H1 (cell line): ENCODE data around the gene IL1RAP. TPM values are rescaled to one million over a fixed set of nuclear protein-coding genes. Genes with fewer than 3 reads are reported as not detected.

Source experiments
- CTCF ChIA-PET: fragments of 300-600 bp; sonication (Branson Sonifier 250); formaldehyde crosslinking; loops from one replicate; lab custom pipeline; 2021; ENCODE audit not compliant: partially characterized antibody; lab: Charles Lee
- POLR2A ChIA-PET: fragments of 300-600 bp; sonication (Branson Sonifier 250); formaldehyde crosslinking; loops from one replicate; lab custom pipeline; 2021; ENCODE audit warnings: inconsistent platforms; ENCODE audit not compliant: partially characterized antibody; lab: Charles Lee
- DNase-seq, 2 experiments: peaks; one replicate each; pipeline versions ENCODE4 v3.0.0 to v3.0.0-alpha.2; 2010 to 2022; ENCODE audit warnings: low spot score in 2 of 2, low read depth in 1 of 2, mixed read lengths in 1 of 2
- FAIRE-seq: peaks from 2 replicates; lab custom pipeline; 2011; peaks lifted over from hg19 to GRCh38; lab: Jason Lieb, UNC
- H2AFZ ChIP-seq: 2 replicates; pipeline ENCODE4 v1.8.1; 2012; ENCODE audit warnings: low read length, inconsistent platforms
- H2AK5ac ChIP-seq: 2 replicates; pipeline ENCODE4 v1.6.1; 2013; ENCODE audit warnings: low read depth, low read length
- H2BK120ac ChIP-seq: replicated peaks from 2 replicates; pipeline ENCODE3; 2013; ENCODE audit warnings: low read depth, low read length, inconsistent platforms
- H2BK12ac ChIP-seq: 2 replicates; pipeline ENCODE4 v1.6.1; 2013; ENCODE audit warnings: low read depth, low read length
- H2BK15ac ChIP-seq: 2 replicates; pipeline ENCODE4 v1.6.1; 2013; ENCODE audit warnings: low read length
- H2BK20ac ChIP-seq: 2 replicates; pipeline ENCODE4 v1.6.1; 2013; ENCODE audit warnings: low read length
- H2BK5ac ChIP-seq: 2 replicates; pipeline ENCODE4 v1.6.1; 2013; ENCODE audit warnings: low read depth, low read length
- H3K14ac ChIP-seq: 2 replicates; pipeline ENCODE4 v1.6.1; 2013; ENCODE audit warnings: inconsistent platforms; ENCODE audit not compliant: insufficient read length
- H3K18ac ChIP-seq: 2 replicates; pipeline ENCODE4 v1.6.1; 2013; ENCODE audit warnings: low read length; ENCODE audit errors: extremely low read depth
- H3K23ac ChIP-seq: 2 replicates; pipeline ENCODE4 v1.6.1; 2013; ENCODE audit warnings: inconsistent platforms; ENCODE audit not compliant: insufficient read length
- H3K23me2 ChIP-seq: 2 replicates; pipeline ENCODE4 v1.6.1; 2013; ENCODE audit warnings: low read depth, low read length
- H3K27ac ChIP-seq: 2 replicates; pipeline ENCODE4 v1.6.1; 2011; ENCODE audit warnings: low read depth, low read length, inconsistent platforms
- H3K27me3 ChIP-seq, 4 experiments: replicated peaks in 1 of 4; 1 replicate in 1 of 4; 2 replicates in 3 of 4; pipeline versions ENCODE4 v1.6.1 to v1.8.1; 2011 to 2013; ENCODE audit warnings: low read length in 3 of 4, mild to moderate bottlenecking in 3 of 4, inconsistent platforms in 2 of 4, mixed read lengths in 2 of 4, moderate library complexity in 1 of 4; ENCODE audit not compliant: control insufficient read depth in 3 of 4, insufficient read depth in 3 of 4; ENCODE audit errors: extremely low read depth in 1 of 4
- H3K36me3 ChIP-seq, 4 experiments: 2 replicates each; pipeline versions ENCODE4 v1.6.1 to v1.8.1; 2011 to 2013; ENCODE audit warnings: mild to moderate bottlenecking in 4 of 4, low read length in 3 of 4, moderate library complexity in 2 of 4, control low read depth in 1 of 4, inconsistent platforms in 1 of 4; ENCODE audit not compliant: insufficient read depth in 4 of 4, control insufficient read depth in 2 of 4
- H3K4ac ChIP-seq: replicated peaks from 2 replicates; pipeline ENCODE3; 2013; ENCODE audit warnings: low read length, low read depth, mixed read lengths, inconsistent platforms; ENCODE audit not compliant: insufficient read length
- H3K4me1 ChIP-seq, 4 experiments: replicated peaks in 1 of 4; 1 replicate in 1 of 4; 2 replicates in 3 of 4; pipeline versions ENCODE4 v1.6.1 to v1.8.1; 2011 to 2013; ENCODE audit warnings: low read length in 3 of 4, inconsistent platforms in 2 of 4, mixed read lengths in 1 of 4; ENCODE audit not compliant: insufficient read depth in 4 of 4, control insufficient read depth in 3 of 4
- H3K4me2 ChIP-seq, 2 experiments: 2 replicates each; pipeline versions ENCODE4 v1.6.1 to v1.8.1; 2011 to 2013; ENCODE audit warnings: low read depth in 2 of 2, low read length in 2 of 2, control low read depth in 1 of 2, inconsistent platforms in 1 of 2, mild to moderate bottlenecking in 1 of 2; ENCODE audit not compliant: insufficient read depth in 1 of 2
- H3K4me3 ChIP-seq, 4 experiments: fragments of 200-600, 300-600 bp in 1 of 4; sonication (generic), shearing (Covaris generic), sonication (Bioruptor Twin) in 1 of 4; 2 replicates each; pipeline versions ENCODE4 v1.5.1 to v1.8.1; 2011 to 2016; ENCODE audit warnings: low read length in 4 of 4, low read depth in 3 of 4, control low read depth in 2 of 4, inconsistent platforms in 2 of 4, mild to moderate bottlenecking in 2 of 4, mixed read lengths in 1 of 4, moderate library complexity in 1 of 4; ENCODE audit not compliant: insufficient read depth in 2 of 4; ENCODE audit errors: extremely low read depth in 1 of 4
- H3K56ac ChIP-seq: replicated peaks from 2 replicates; pipeline ENCODE3; 2013; ENCODE audit warnings: low read depth, mild to moderate bottlenecking, mixed read lengths, low read length, inconsistent platforms; ENCODE audit not compliant: insufficient read length
- H3K79me1 ChIP-seq: 2 replicates; pipeline ENCODE4 v1.6.1; 2013; ENCODE audit warnings: low read depth, low read length, control low read depth
- H3K79me2 ChIP-seq, 2 experiments: 2 replicates each; pipeline versions ENCODE4 v1.6.1 to v1.8.1; 2012 to 2013; ENCODE audit warnings: low read length in 2 of 2, mild to moderate bottlenecking in 2 of 2, inconsistent platforms in 1 of 2; ENCODE audit not compliant: insufficient read depth in 2 of 2, control insufficient read depth in 1 of 2
- H3K9ac ChIP-seq, 4 experiments: replicated peaks in 1 of 4; 1 replicate in 1 of 4; 2 replicates in 3 of 4; pipeline versions ENCODE4 v1.6.1 to v1.8.1; 2011 to 2013; ENCODE audit warnings: low read depth in 3 of 4, low read length in 3 of 4, control low read depth in 2 of 4, mild to moderate bottlenecking in 2 of 4, moderate library complexity in 2 of 4, inconsistent platforms in 1 of 4; ENCODE audit errors: extremely low read depth in 1 of 4
- H3K9me3 ChIP-seq, 2 experiments: 2 replicates each; pipeline versions ENCODE4 v1.6.1 to v1.8.1; 2012 to 2013; ENCODE audit warnings: mild to moderate bottlenecking in 2 of 2, moderate library complexity in 2 of 2, control low read depth in 1 of 2, inconsistent platforms in 1 of 2, low read depth in 1 of 2, low read length in 1 of 2, mixed read lengths in 1 of 2; ENCODE audit not compliant: insufficient read depth in 2 of 2
- H4K20me1 ChIP-seq, 2 experiments: replicated peaks in 1 of 2; 2 replicates each; pipeline versions ENCODE3 to v1.8.1; 2011 to 2013; ENCODE audit warnings: inconsistent platforms in 2 of 2, low read length in 2 of 2, mild to moderate bottlenecking in 1 of 2; ENCODE audit not compliant: insufficient read depth in 2 of 2, control insufficient read depth in 1 of 2
- H4K5ac ChIP-seq: 2 replicates; pipeline ENCODE4 v1.6.1; 2013; ENCODE audit warnings: low read length, low read depth, mixed read lengths, inconsistent platforms; ENCODE audit not compliant: insufficient read length
- H4K8ac ChIP-seq: 2 replicates; pipeline ENCODE4 v1.8.0; 2013; ENCODE audit warnings: mild to moderate bottlenecking, moderate library complexity, low read length, inconsistent platforms; ENCODE audit not compliant: insufficient read depth; ENCODE audit errors: extremely low read depth
- H4K91ac ChIP-seq: replicated peaks from 2 replicates; pipeline ENCODE3; 2013; ENCODE audit warnings: low read length, mixed read lengths, inconsistent platforms; ENCODE audit not compliant: insufficient read length
- KDM4A ChIP-seq: IDR thresholded peaks from one replicate; pipeline ENCODE4 v1.7.1; 2012; ENCODE audit warnings: low read depth, mild to moderate bottlenecking, moderate library complexity, low read length, inconsistent platforms; ENCODE audit not compliant: severe bottlenecking
- SIN3A ChIP-seq, 2 experiments: IDR thresholded peaks in 1 of 2; conservative IDR thresholded peaks in 1 of 2; 2 replicates each; pipeline ENCODE4 v1.6.1; 2011 to 2012; ENCODE audit warnings: low read length in 2 of 2, improper control_type of control experiment in 1 of 2, low read depth in 1 of 2, mild to moderate bottlenecking in 1 of 2
- TEAD4 ChIP-seq: IDR thresholded peaks from 2 replicates; pipeline ENCODE4 v1.6.1; 2012; ENCODE audit warnings: low read depth, low read length, inconsistent platforms, mixed read lengths
- WGBS, 2 experiments: shearing (Covaris generic) in 1 of 2; methylation state at CpG; one replicate each; pipeline versions ENCODE4 v1.1.6 to v1.1.7; 2013 to 2015; ENCODE audit warnings: low lambda C conversion rate in 2 of 2, mixed read lengths in 2 of 2, inconsistent platforms in 1 of 2, low coverage in 1 of 2, missing lambda C conversion rate in 1 of 2; ENCODE audit not compliant: insufficient replicate concordance in 2 of 2, insufficient coverage in 1 of 2, insufficient read length in 1 of 2; ENCODE audit errors: extremely low coverage in 1 of 2, missing lambda C conversion rate in 1 of 2; 5-methylcytosine and 5-hydroxymethylcytosine counted together
- polyA plus RNA-seq, 7 experiments: library from polyadenylated mRNA; depleted of rRNA in 3 of 7; stranded (reverse) in 5 of 7; unstranded in 2 of 7; fragments of >200 nt in 5 of 7; fragments of 200-250 nt in 2 of 7; gene quantifications; 1 replicate in 5 of 7; 2 replicates in 1 of 7; 4 replicates in 1 of 7; pipeline versions ENCODE4 v1.2.1 to v1.2.3, GENCODE V29; 2011 to 2013; ENCODE audit warnings: missing spikeins in 2 of 7, mixed read lengths in 2 of 7
- total RNA-seq: library from RNA; stranded (reverse); fragmentation: NEBNext Ultra II Directional; extraction: Animal tissue kit (Norgen Biotek cat#: 25700); gene quantifications from 2 replicates; pipeline ENCODE4 v1.2.1, GENCODE V29; 2021
- TF ChIP-seq, protein P1 (sequence below): IDR thresholded peaks from 2 replicates; pipeline ENCODE4 v1.6.1; 2012; ENCODE audit warnings: inconsistent platforms
- TF ChIP-seq, protein P2 (sequence below): IDR thresholded peaks from 2 replicates; pipeline ENCODE4 v1.6.1; 2011; ENCODE audit warnings: low read length, improper control_type of control experiment

Gene IL1RAP
- total and polyA plus RNA-seq, 2 of the 8 experiments (the other 6 are each of a cell fraction or from before 2014, with no cell fraction given): 2.4 to 3.9 TPM

DNA sequence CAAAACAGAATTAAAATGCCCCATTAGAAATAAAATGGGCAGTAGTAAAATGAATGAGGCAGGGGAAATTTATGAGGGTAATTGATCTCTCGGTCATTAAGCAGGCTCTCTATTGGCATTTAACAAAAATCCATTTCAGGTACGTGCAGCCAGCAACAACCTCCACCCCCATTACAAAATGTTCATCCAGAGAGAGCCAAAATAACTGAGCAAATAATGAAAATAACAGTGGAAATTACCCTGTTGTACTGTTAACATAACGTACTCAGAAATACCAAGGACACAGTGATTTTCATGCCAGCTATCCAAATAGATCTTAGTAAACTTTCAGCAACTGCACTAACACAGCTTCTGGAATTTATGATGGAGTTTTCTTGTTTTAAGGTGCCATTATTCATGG lies 127.7 kb downstream of the IL1RAP start:
- H3K18ac ChIP-seq: no peak overlapping the region
- no peaks in the 10 kb centered on the region for H3K27me3 ChIP-seq
- no peak overlapping the region for H2BK12ac ChIP-seq
- H3K56ac ChIP-seq: no peak overlapping the region
- H3K79me2 ChIP-seq: no peaks in the 10 kb centered on the region
- no peak overlapping the region for H3K9ac ChIP-seq
- H3K27ac ChIP-seq: no peak overlapping the region
- H3K4me1 ChIP-seq: peaks cover 0 to 9% (median 3%) of the 10 kb centered on the region in 4 experiments; a peak in 2 of 7 replicates
- H4K91ac ChIP-seq: no peak overlapping the region
- no peak for DNase-seq
- no peak overlapping the region for H3K4me3 ChIP-seq
- H3K4ac ChIP-seq: no peak overlapping the region
- no peak overlapping the region for H3K23ac ChIP-seq
- H3K23me2 ChIP-seq: no peaks in the 10 kb centered on the region
- H3K36me3 ChIP-seq: no peaks in the 10 kb centered on the region
- no peaks in the 10 kb centered on the region for H4K20me1 ChIP-seq
- no peak overlapping the region for H2BK15ac ChIP-seq
- 95% methylated on average over 3 of the region's 3 CpGs; no CpG with 5 or more reads in 1 of the 2 experiments for WGBS, 2 experiments
- H3K4me2 ChIP-seq: no peak overlapping the region
- POLR2A ChIA-PET: no interaction called here
- H4K5ac ChIP-seq: no peak overlapping the region
- no peak overlapping the region for H2BK5ac ChIP-seq
- no peak overlapping the region for H2BK20ac ChIP-seq
- no peaks in the 10 kb centered on the region for H3K9me3 ChIP-seq
- CTCF ChIA-PET: interaction anchor here (1.0 kb wide), 1 partner anchor 8 kb away, joined by 3 read pairs; no protein-coding TSS in a partner anchor
- no peak overlapping the region for H2AFZ ChIP-seq
- H2AK5ac ChIP-seq: no peak overlapping the region
- H3K79me1 ChIP-seq: no peaks in the 10 kb centered on the region
- H2BK120ac ChIP-seq: no peak overlapping the region
- no peak for FAIRE-seq
- H4K8ac ChIP-seq: no peak overlapping the region
- H3K14ac ChIP-seq: no peak overlapping the region
- TF ChIP-seq SIN3A (conservative IDR thresholded peaks at IDR 0.05 in 1 of 2, IDR thresholded peaks at IDR 0.05 in 1 of 2; ENCODE audit: low read depth in 1 of 2, low read length in 2 of 2) (no peak), TEAD4 (no peak), KDM4A (no peak)
- TF ChIP-seq, protein P1, sequence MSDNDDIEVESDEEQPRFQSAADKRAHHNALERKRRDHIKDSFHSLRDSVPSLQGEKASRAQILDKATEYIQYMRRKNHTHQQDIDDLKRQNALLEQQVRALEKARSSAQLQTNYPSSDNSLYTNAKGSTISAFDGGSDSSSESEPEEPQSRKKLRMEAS: no peak
- TF ChIP-seq, protein P2, sequence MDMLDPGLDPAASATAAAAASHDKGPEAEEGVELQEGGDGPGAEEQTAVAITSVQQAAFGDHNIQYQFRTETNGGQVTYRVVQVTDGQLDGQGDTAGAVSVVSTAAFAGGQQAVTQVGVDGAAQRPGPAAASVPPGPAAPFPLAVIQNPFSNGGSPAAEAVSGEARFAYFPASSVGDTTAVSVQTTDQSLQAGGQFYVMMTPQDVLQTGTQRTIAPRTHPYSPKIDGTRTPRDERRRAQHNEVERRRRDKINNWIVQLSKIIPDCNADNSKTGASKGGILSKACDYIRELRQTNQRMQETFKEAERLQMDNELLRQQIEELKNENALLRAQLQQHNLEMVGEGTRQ: no peak
